Stimulated activated CD8-positive, alpha-beta memory T cell treated with anti-CD3 and anti-CD28 coated beads, Interleukin-7, amount 100 ng/mL, for 24 hours (primary cell): ENCODE measurements around the gene CNNM3.
A peak's percentile ranks its signal among the peaks of the same experiment; 100 is the strongest.
"Not testable (repeated sequence)": the region's sequence is repeated elsewhere in the genome, so short reads cannot be mapped to it uniquely, and the experiment has no call there.

Source experiments
- DNase-seq: peaks from one replicate; pipeline ENCODE4 v3.0.0-alpha.2; 2020; ENCODE audit warnings: low read depth

CNNM3 gene

GRCh38 chr2:96816127-96816835 lies at the start of gene CNNM3:
TSS of gene CNNM3 (plus strand) at chr2:96816268. CDS start at chr2:96816278, 10 bp downstream.
- DNase-seq, result peak; percentile 93

GRCh38 chr2:96767135-96767871 lies 48.8 kb upstream of the CNNM3 start:
- DNase-seq, result no peak

GRCh38 chr2:96768083-96768561 lies 47.9 kb upstream of the CNNM3 start:
- no peak for DNase-seq

GRCh38 chr2:96769814-96770213 lies 46.3 kb upstream of the CNNM3 start:
- DNase-seq, result no peak

GRCh38 chr2:96770442-96771202 lies 45.4 kb upstream of the CNNM3 start:
- no peak for DNase-seq

GRCh38 chr2:96771796-96772618 lies 44.1 kb upstream of the CNNM3 start:
- no peak for DNase-seq

GRCh38 chr2:96772903-96773671 lies 43.0 kb upstream of the CNNM3 start:
- no peak for DNase-seq

GRCh38 chr2:96773922-96774321 lies 42.1 kb upstream of the CNNM3 start:
- no peak for DNase-seq

GRCh38 chr2:96775160-96775559 lies 40.9 kb upstream of the CNNM3 start:
- DNase-seq, result no peak

GRCh38 chr2:96783388-96783787 lies 32.7 kb upstream of the CNNM3 start:
- DNase-seq, result no peak

- no peak for DNase-seq
These were observed 28.7 kb upstream of the CNNM3 start for GRCh38 chr2:96787411-96787810.

- no peak for DNase-seq
These were observed 27.4 kb upstream of the CNNM3 start for GRCh38 chr2:96788442-96789244.

GRCh38 chr2:96789245-96789617 lies 26.8 kb upstream of the CNNM3 start:
- no peak for DNase-seq

- DNase-seq, result no peak
These were observed 23.0 kb upstream of the CNNM3 start for GRCh38 chr2:96792772-96793749.

GRCh38 chr2:96795076-96795475 lies 21.0 kb upstream of the CNNM3 start:
- no peak for DNase-seq

GRCh38 chr2:96796497-96796896 lies 19.6 kb upstream of the CNNM3 start:
- not testable (repeated sequence) for DNase-seq

- no peak for DNase-seq
These were observed 18.9 kb upstream of the CNNM3 start for GRCh38 chr2:96797066-96797625.

GRCh38 chr2:96798733-96799622 lies 17.1 kb upstream of the CNNM3 start:
- no peak for DNase-seq
